Thyroid gland (tissue), 4 donors: ENCODE measurements around the gene SGPP2. TPM values are rescaled to one million over a fixed set of nuclear protein-coding genes. Genes with fewer than 3 reads are reported as not detected.

Experiments
- DNase-seq, 2 donors: peaks; one replicate each; pipeline ENCODE4 v3.0.0-alpha.2; 2019
- H3K27ac ChIP-seq, 3 donors: fragments of 200-600 bp; sonication (generic); 1 replicate in 2 of 3; 2 replicates in 1 of 3; pipeline ENCODE4 v1.5.1; 2016 to 2019; ENCODE audit warnings: mild to moderate bottlenecking in 1 of 3, moderate library complexity in 1 of 3
- H3K27me3 ChIP-seq: fragments of 200-600 bp; sonication (generic); one replicate; pipeline ENCODE4 v1.5.1; 2019
- H3K36me3 ChIP-seq, 2 donors: fragments of 200-600 bp; sonication (generic); one replicate each; pipeline ENCODE4 v1.5.1; 2016 to 2019
- H3K4me1 ChIP-seq, 2 donors: fragments of 200-600 bp; sonication (generic); one replicate each; pipeline ENCODE4 v1.5.1; 2017 to 2019
- H3K4me3 ChIP-seq, 3 donors: fragments of 200-600 bp; sonication (generic); replicated peaks in 1 of 3; 1 replicate in 2 of 3; 2 replicates in 1 of 3; pipeline ENCODE4 v1.5.1; 2016; ENCODE audit warnings: mild to moderate bottlenecking in 1 of 3
- H3K9me3 ChIP-seq: fragments of 200-600 bp; sonication (generic); one replicate; pipeline ENCODE4 v1.5.1; 2017
- POLR2A ChIP-seq, 2 donors: fragments of 450-650 bp; IDR thresholded peaks; one replicate each; pipeline ENCODE4 v1.6.1; 2017; ENCODE audit warnings: antibody characterized with exemption in 2 of 2, mild to moderate bottlenecking in 2 of 2, moderate library complexity in 1 of 2
- WGBS, 2 donors: methylation state at CpG; one replicate each; pipeline ENCODE4 v1.1.5; 2017; 5-methylcytosine and 5-hydroxymethylcytosine counted together
- intact Hi-C: fragments of 100-400 bp; cut with DNase I; formaldehyde crosslinking; loops from one replicate; pipeline ENCODE4 v1.15.1; 2023
- total RNA-seq, 4 donors: library from RNA; depleted of rRNA; stranded (reverse); fragments of >200 nt; gene quantifications; one replicate each; pipeline ENCODE4 v1.2.3, GENCODE V29; 2016
- TF ChIP-seq, protein P1 (sequence below), 6 experiments: fragments of 200-600 bp in 3 of 6; fragments of 450-650 bp in 3 of 6; sonication (generic) in 3 of 6; IDR thresholded peaks; one replicate each; pipeline ENCODE4 v1.5.1; 2016 to 2019; ENCODE audit warnings: antibody characterized with exemption in 6 of 6, mild to moderate bottlenecking in 2 of 6, inconsistent platforms in 1 of 6, moderate library complexity in 1 of 6

Gene SGPP2
- total RNA-seq, 4 donors from 2014 or later: 33.7 to 53.7 (median 46.6) TPM

DNA sequence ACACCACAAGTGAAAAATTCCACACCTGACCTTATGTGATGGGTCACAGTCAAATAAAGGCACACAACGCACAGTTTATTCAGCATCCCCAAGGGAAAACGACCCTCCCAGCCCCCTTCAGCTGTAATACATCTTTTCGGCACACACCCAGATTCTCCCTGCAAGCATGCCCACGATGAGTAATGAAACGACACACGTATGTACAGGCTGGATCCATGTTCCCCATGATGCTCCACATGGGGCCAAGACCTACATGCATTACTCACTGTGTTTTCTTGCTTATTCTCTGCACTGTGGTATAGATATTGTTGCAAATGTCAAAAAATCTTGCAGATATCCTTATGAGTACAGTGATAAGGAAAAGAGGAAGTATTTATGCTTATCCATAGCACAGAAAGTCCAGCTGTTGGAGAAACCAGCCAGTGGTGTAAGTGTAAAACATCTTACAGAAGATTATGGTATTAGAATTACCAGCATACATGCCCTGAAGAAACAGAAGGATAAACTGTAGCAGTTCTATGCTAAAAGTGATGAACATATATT lies 32.5 kb upstream of the SGPP2 start:
- H3K9me3 ChIP-seq: no peaks in the 10 kb centered on the region
- H3K27me3 ChIP-seq: no peaks in the 10 kb centered on the region
- intact Hi-C loops: no loop called here
- no peak for DNase-seq
- H3K4me1 ChIP-seq: no peaks in the 10 kb centered on the region
- TF ChIP-seq POLR2A (IDR thresholded peaks at IDR 0.05): no peak
- TF ChIP-seq, protein P1, sequence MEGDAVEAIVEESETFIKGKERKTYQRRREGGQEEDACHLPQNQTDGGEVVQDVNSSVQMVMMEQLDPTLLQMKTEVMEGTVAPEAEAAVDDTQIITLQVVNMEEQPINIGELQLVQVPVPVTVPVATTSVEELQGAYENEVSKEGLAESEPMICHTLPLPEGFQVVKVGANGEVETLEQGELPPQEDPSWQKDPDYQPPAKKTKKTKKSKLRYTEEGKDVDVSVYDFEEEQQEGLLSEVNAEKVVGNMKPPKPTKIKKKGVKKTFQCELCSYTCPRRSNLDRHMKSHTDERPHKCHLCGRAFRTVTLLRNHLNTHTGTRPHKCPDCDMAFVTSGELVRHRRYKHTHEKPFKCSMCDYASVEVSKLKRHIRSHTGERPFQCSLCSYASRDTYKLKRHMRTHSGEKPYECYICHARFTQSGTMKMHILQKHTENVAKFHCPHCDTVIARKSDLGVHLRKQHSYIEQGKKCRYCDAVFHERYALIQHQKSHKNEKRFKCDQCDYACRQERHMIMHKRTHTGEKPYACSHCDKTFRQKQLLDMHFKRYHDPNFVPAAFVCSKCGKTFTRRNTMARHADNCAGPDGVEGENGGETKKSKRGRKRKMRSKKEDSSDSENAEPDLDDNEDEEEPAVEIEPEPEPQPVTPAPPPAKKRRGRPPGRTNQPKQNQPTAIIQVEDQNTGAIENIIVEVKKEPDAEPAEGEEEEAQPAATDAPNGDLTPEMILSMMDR (IDR thresholded peaks at IDR 0.05): no peak
- H3K36me3 ChIP-seq: no peaks in the 10 kb centered on the region
- WGBS, 2 donors: 73 to 79% methylated on average over 6 of the region's 6 CpGs
- H3K27ac ChIP-seq: no peak overlapping the region
- H3K4me3 ChIP-seq: no peak overlapping the region

DNA sequence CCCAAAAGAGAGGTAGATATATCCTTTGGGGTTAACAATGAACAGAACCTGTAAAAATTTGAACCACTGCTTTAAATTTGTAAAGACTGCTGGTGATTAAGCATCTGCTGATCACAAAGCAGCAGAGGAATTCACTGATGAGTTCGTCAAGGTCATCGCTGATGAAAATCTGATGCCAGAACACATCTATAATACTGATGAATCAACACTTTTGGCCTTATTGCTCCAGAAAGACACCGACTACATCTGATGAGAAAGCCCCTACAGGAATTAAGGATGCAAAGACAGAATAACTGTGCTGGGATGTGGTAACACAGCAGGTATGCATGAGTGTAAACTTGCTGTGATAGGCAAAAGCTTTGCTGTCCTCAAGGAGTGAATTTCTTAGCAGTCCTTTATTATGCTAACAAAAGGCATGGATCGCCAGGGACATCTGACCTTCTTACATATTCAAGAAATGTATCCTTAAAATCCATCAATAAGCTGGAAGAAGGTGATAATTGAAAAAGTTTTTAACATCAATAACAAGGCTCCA lies 30.5 kb upstream of the SGPP2 start:
- 74 to 84% methylated on average over 4 of the region's 4 CpGs for WGBS, 2 donors

DNA sequence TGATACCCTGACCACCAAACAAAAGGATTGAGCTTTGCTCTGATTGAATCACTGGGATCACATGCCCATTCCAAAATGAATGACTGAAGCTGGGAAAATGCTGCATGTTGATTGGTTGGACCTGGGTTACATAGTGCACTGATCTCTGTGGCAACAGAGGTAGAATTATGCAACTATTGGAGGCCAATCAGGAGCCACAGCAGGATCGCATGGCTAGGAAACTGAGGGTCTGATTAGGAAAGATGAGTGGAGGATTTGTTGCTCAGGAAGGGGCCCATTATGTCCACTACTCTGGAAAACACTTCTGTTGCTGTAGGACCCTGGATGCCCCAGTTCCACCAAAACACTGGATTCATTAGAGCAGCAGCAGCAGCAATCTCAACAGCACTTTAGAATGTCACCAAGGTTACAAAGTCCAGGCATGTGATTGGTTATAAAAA lies 25.9 kb upstream of the SGPP2 start:
- WGBS, 2 donors: 36 to 56% methylated on average over 1 of the region's 1 CpG

More for the DNA sequence above, 30.5 kb upstream of the SGPP2 start:
- no peaks in the 10 kb centered on the region for H3K4me1 ChIP-seq
- TF ChIP-seq, protein P1 (IDR thresholded peaks at IDR 0.05): no peak
- TF ChIP-seq POLR2A (IDR thresholded peaks at IDR 0.05): no peak
- H3K27me3 ChIP-seq: no peaks in the 10 kb centered on the region
- DNase-seq: no peak
- H3K9me3 ChIP-seq: no peaks in the 10 kb centered on the region
- H3K36me3 ChIP-seq: no peaks in the 10 kb centered on the region
- intact Hi-C loops: no loop called here
- no peak overlapping the region for H3K4me3 ChIP-seq
- no peak overlapping the region for H3K27ac ChIP-seq

DNA sequence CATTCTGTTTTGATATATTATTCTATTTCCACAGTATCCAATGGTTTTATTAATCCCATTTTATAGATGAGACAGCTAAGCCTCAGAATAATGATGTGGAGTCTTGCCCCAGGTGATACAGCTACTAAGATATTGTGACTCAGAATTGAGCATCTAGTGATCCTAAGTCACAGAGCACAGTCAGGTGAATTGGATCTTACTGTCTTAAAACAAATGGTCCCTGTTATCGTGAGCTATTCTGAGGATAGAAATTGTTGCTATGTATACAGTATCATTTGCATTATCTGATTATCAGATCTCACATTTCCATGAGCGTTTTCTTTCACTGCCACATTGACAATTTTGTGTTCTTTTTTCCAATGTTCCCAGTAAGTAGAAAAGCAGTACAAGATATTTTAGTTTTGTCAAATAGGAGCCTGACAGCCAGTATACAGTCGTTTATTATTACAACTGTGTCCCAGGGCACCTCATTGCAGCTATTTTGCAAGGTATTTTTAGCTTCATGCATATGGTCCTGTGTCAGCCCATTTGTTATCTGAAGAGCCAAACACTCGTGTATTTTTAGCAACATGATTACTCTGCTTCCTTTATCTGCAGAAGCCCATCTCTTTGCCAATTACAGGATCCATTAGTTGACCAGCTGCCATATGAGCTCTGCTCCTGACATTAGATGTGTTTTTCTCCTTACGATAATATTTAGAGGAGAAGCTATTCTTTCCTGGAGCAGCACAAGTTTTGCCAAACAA lies 25.1 kb upstream of the SGPP2 start:
- Histone ChIP-seq H3K9me3 (no peaks in the 10 kb centered on the region), H3K27me3 (no peaks in the 10 kb centered on the region), H3K36me3 (no peaks in the 10 kb centered on the region), H3K27ac (no peak overlapping the region), H3K4me3 (no peak overlapping the region), H3K4me1 (peaks cover 0 to 3% of the 10 kb centered on the region in 2 donors)
- 48 to 54% methylated on average over 5 of the region's 5 CpGs for WGBS, 2 donors
- no peak for TF ChIP-seq POLR2A (IDR thresholded peaks at IDR 0.05)
- TF ChIP-seq, protein P1 (IDR thresholded peaks at IDR 0.05): no peak
- intact Hi-C loops: no loop called here
- DNase-seq: no peak

More for the DNA sequence above, 25.9 kb upstream of the SGPP2 start:
- no peaks in the 10 kb centered on the region for H3K4me1 ChIP-seq
- H3K36me3 ChIP-seq: no peaks in the 10 kb centered on the region
- no peak for DNase-seq
- intact Hi-C loops: no loop called here
- no peak overlapping the region for H3K4me3 ChIP-seq
- no peaks in the 10 kb centered on the region for H3K9me3 ChIP-seq
- H3K27me3 ChIP-seq: no peaks in the 10 kb centered on the region
- H3K27ac ChIP-seq: no peak overlapping the region
- TF ChIP-seq, protein P1 (IDR thresholded peaks at IDR 0.05): no peak
- no peak for TF ChIP-seq POLR2A (IDR thresholded peaks at IDR 0.05)
